Endothelial cell of umbilical vein (primary cell): ENCODE measurements around the gene MED27.

ENCODE experiments used
- CTCF ChIP-seq, 2 donors: IDR thresholded peaks; 1 replicate in 1 of 2; 2 replicates in 1 of 2; pipeline ENCODE4 v1.5.1; 2011; ENCODE audit warnings: low read length in 2 of 2, mild to moderate bottlenecking in 2 of 2, moderate library complexity in 2 of 2, control low read depth in 1 of 2, inconsistent platforms in 1 of 2, low read depth in 1 of 2; ENCODE audit not compliant: insufficient read depth in 1 of 2; ENCODE audit errors: extremely low read depth in 1 of 2
- EZH2 ChIP-seq: IDR thresholded peaks from 2 replicates; pipeline ENCODE4 v1.6.1; 2012; ENCODE audit warnings: borderline replicate concordance, low read depth, mild to moderate bottlenecking, moderate library complexity, low read length, inconsistent platforms; ENCODE audit not compliant: severe bottlenecking
- MYC ChIP-seq: IDR thresholded peaks from one replicate; pipeline ENCODE4 v1.6.1; 2011; ENCODE audit warnings: mild to moderate bottlenecking, low read depth, low read length
- POLR2A ChIP-seq: IDR thresholded peaks from 2 replicates; pipeline ENCODE4 v1.6.1; 2012; ENCODE audit warnings: low read depth, mild to moderate bottlenecking, control low read depth, low read length

- TF ChIP-seq POLR2A (no peak), CTCF (IDR thresholded peaks at IDR 0.05; ENCODE audit: extremely low read depth in 1 of 2, insufficient read depth in 1 of 2, low read depth in 1 of 2, low read length in 2 of 2) (no peak), MYC (no peak), EZH2 (no peak)
Measured at GRCh38 chr9:131912671-131913070, 167.0 kb downstream of the MED27 start.
